HG03439 (cell line): ENCODE results near the gene SLC18A3.

ENCODE experiments used
- ATAC-seq: cut with Tn5 transposase; IDR thresholded peaks from one replicate; pipeline ENCODE4 v1.9.1; 2021; ENCODE audit warnings: mild to moderate bottlenecking, moderate library complexity; ENCODE audit not compliant: unreplicated experiment

The SLC18A3 gene

DNA sequence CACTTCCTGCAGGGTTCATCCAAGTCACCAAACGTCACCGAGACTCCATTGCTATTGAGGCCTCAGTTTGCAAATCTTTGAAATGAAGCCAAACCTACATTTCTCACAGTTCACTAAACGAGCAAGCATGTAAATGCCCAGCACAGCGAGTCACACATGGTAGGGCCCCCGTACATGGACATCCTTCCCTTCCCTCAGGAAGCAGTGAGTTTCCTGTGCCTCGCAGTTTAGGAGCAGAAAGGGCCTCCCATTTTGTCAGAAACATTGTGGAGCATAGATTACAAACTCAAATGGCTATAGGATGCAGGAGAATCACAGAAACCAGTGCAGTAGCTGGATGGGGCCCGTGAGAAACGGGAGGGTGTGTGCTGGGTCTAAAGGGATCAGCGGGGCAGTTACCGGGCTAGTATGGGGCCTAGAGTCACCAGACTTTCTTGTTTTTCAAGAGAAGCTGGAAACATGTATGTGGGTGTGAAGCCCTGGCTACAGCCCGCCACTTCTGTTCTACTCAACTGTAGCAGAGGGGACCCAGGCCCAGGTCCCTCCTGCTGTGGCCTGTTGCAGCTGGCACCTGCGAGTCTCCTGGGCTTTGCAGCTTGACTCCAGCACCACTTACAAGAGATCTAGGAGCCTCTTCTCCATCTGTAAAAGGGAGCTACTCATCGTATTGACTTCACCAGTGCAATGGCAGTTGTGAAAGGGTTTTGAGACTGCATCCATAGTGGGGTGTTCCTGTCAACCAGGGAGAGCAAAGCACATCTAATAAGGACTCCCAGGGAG, 14.2 kb upstream of the SLC18A3 start:
- no peak for ATAC-seq

DNA sequence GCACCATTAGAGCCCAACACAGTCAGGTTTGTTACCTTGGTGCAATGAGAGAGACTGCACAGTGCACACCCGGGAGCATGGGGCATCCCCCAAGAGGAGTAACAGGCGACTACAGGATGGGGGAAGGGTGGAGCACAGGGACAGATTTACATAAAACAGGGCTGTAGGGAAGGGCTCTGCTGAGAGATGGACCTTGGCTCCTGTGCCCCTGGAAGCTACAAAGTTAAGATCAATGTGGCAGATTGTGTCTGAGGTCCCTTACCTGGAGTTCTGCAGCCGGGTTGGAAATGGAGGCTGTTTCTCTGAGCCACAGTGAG, 13.7 kb upstream of the SLC18A3 start:
- ATAC-seq: no peak

DNA sequence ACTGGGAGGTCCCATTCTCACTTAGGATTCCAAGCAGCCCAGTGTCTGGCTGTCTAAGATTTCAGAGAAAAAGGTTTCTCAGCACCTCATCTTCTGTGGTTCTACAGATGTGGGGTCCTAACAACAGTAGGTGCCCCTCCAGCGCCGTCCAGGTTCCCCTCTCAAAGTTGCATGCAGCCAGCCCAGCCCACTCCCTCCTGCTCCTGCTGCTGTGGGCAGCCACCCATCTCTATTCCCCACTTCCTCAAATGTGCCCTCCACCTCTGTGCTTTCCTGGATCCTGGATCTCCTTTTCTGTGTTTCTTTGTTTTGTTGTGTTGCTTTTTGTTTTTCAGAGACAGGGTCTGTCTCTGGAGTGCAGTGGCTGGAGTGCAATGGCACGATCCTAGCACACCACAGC, 13.3 kb upstream of the SLC18A3 start:
- ATAC-seq: no peak

DNA sequence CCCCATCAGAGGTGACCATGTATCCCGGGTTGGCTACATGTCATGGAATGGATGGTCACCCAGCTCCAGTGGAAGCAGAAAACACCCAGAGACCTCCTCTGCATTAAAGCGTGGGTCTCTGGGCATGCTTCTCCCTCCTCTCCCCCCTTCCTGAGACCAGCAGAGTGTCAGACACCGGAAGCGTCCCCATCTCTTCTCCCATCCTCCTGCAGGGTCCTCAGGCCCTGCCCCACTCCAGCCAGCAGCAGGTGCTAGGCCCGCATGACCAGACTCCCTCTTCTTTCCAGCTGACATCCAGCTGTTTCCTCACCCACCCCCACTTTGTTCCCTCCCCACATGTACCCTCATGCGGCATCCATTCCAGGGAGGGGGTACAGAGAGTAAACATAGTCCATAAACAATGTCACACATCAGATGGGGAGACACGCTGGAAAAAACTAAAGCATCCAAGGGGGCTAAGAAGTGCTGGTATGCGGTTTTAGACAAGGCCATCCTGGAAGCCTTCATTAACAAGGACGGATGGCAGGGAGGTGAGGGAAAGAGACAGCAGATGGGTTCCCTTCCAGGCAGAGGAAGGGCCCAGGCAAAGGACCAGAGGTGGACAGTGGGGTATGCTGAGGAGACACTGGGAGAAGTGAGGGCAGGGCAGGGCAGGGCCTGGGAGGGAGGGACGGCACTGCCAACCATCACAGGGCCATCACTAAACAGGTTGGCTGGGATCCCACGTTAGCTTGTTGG, 12.5 kb upstream of the SLC18A3 start:
- no peak for ATAC-seq

DNA sequence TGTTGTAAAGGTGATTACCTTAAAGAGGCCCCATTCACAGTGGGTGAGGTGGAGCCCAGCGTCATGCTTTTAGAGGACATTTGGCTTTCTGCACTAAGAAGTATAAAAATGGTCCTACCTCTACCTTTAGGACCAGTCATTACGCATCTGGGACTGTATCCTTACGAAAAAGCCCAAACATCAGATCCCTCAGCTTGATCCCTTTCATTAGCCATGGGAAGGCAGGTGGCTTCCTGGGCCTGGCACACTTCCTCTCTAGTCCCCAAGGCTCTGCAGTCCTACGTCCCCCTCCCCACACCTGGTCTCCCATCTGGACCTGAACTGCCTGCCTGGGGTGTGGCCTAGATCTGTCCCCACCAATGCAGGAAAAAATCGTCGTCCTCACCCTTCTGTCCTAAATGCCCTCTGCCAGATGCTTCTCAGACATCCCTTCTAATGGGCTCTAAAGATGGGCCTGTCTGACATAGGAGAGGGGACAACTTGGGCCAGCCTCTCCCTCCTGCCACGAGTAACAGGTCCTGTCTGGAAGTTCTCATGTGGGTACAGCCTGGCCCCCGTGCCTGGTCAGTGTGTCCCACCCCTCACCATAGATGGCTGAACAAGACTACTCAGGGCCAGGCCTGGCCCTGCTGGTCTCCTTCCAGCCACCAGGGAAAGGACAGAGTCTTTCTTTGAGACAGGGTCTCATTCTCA, 11.8 kb upstream of the SLC18A3 start:
- ATAC-seq: no peak

DNA sequence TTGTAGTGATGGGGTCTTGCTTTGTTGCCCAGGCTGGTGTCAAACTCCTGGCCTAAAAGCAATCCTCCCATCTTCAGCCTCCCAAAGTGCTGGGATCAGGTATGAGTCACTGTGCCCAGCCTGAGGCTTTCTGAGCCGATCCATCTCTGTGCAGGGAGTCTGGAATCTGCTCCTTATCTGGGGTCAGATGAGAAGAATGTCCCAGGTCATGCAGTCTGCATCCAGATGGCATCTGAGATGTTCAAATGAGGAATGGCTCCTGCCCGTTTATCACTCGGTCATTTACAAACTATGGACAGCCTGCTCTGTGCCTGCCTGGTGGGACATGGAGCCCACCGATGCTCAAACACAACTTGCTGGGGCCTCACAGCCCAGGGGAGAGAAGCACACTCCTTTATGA, 11.1 kb upstream of the SLC18A3 start:
- no peak for ATAC-seq

DNA sequence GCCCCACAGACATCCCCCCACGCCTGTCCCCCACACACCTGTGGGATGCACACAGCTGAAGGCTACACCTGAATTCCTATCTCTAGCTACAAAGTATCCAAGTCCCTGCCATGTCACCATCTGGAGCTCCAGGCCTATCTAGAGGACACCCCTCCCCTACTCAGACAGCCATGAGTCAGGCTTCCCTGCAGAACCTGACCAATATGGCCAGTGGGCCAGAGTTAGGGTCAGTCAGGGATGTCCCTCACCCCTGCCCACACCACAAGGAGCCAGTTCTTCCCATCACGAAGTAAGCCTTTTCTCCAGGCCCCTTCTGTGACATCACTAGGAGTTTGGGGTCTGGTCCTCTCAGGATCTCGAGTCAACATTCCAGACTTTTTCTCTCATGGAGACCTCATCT, 10.6 kb upstream of the SLC18A3 start:
- ATAC-seq: no peak

DNA sequence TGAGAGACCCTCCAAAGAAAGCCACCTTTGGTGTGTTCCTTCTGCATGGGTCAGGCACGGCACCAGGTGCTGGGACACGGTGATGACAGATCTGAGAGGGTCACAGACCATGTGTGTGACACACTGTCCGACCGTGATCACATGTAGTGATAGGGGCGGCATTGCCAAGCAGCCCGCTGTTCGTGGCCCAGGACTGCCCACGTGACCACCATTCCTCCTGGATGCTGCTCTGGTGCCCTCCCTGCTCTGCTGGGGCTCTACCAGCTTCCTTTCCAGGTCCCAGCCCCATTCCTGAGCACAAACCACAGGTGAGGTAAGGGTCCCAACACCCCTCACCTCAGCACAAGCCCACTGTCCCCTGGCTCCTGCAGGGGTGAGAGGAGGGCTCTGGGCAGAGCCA, 10.1 kb upstream of the SLC18A3 start:
- ATAC-seq: no peak

DNA sequence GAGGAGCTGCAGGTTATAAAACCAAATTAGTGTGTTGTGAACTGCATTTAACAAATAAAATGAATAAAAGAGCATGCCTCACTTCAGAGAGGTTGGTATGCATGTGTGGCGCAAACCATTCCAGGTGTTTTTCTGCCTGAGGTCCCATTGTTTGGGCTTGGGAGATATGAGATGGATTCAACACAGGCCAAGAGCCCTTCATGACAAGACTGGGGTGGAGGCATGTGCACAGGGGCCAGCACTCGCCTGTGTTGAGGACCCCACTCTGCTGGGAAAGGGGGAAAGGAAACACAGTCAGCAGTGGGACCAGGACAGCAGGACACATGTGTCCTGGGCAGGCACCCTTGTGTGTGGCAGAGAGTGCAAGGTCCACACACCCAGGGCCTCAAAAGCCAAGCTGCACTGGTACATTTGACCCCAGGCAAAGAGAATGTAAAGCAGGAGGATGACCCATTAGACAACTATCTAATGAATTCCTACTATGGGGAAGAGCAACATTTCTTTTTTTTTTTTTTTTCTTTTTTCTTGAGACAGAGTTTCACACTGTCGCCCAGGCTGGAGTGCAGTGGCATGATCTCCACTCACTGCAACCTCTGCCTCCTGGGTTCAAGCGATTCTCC, 9.2 kb upstream of the SLC18A3 start:
- ATAC-seq: no peak

DNA sequence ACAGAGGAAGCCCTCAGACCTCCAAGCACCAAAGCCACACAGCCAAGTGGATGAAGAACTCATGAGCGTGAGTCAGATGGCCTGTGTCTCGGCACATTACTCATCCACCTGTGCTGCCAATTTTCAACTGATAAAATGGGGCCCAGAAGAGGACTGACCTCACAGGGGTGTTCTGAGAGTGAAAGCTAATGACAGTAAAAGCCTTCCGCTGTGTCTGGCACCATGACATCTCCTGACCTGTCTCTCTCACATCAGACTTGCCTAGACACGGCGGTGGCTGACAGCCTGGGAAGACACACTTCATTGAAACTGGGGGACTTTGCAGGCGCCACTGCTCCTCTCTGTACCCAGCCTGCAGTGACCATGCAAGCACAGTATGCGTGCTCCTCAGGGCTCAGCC, 8.3 kb upstream of the SLC18A3 start:
- ATAC-seq: no peak

DNA sequence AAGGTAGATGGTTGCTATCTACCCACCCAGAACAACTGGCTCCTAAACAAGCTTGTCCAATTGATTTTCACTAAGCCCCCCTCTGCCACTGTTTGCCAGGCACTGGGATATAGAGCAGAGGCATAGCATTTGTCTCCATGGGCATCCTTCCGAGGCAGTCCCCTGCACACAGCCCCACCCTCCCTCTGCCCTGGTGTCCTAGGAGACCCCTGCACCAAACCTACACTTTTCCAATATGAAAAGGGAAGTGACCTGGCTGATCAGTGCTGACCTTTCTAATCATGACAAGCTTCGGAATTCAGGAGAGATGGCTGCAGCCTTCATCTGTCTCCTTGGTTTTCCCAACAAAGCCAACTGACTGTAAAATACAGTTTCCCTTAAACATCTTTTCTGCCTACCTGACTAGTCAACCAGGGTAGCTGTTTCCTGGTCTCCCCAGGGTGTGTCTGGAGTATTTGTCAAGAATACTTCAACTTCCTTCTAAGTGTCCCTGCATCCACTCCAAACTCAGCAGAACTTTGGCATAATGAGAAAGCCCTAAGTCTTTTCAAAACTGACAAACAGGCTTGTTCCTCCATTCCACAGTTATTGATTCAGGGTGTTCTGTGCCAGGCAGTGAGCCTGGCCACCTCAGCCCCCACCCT, 7.6 kb upstream of the SLC18A3 start:
- ATAC-seq: no peak

DNA sequence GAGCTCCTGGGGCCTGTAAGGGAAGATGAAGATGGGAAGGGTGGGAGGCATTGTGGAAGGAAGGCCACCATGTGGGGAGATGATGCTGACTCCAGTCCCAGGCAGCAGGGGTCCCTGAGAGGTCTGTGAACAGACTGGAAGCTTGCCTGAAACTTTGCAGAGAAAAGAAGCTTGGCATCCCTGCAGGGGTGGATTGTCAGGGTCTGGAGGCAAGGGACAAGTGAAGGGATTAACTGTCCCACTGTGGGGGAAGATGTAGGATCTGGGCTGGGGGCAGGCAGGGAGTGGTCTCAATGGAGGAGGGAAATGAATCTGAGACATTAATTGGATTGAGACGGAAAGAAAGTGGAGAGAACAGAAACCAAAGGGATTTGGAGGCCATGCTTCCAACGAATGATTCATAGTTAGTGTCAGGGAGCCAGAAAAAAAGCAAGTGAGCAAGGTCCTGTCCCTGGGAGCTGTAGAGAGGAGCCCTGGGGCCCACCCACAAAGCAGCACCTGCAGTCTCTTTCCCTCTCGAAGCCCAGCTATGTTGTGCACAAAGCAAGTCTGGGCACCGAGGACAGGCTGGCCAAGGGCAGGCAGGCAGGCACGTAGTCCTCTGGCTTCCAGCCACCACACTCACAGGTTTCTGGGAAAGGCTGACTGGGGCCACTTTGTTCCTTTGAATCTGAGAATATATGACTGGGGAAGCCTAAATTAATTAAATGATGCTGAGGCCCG, 4.7 kb upstream of the SLC18A3 start:
- ATAC-seq: no peak

DNA sequence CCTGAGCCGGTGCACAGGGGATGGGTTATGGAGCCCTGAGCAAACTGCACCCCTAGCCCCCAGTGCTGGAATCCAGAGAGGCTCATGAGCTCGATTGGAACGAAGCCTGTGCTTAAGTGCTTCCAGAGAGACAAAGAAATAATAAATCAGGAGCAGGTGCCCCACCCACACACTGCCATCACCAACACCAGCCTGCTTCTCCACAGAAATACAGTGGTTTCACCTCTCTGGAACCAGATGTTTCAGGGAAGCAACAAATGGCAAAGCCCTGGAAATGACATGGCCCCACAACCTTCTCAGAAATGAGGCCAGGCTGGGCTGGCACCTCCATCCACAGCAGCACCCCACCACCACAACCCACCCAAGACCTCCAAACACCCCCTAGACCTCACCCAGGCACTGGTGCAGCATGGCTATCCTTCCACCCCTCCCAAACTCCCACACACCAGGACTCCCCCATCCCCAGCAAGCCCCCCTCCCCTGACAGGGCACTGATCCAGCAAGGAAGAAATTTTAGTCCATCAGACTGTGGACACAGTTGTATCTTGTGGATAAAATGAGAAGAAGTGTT, 4.1 kb upstream of the SLC18A3 start:
- ATAC-seq: no peak

DNA sequence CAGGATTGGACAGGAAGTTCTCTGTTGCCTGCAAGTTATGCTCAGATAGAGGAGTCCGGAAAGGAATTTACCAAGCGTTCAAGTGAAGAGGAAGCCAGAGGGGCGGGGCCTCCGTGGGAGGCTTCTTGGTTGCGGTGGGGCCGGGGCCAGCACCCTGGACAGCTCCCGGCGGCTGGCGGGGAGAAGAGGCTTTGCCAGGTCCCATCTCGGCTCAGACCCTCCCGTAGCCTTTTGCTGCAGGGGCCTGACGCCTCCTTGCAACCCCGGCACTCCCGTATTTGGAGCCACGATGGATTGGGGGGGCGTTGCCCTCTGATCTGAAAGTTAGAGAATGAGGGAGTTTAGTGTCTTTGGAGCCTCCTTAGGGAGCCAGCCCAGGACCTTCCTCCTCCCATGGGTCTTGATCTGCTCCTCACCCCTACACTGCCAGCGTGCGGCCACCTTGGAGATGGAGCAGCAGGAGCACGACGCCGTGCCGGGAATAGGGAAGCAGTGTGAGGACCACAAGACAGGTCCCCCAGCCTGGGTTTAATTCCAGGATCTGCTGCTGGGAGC, 3.1 kb upstream of the SLC18A3 start:
- ATAC-seq: peak; percentile 61

DNA sequence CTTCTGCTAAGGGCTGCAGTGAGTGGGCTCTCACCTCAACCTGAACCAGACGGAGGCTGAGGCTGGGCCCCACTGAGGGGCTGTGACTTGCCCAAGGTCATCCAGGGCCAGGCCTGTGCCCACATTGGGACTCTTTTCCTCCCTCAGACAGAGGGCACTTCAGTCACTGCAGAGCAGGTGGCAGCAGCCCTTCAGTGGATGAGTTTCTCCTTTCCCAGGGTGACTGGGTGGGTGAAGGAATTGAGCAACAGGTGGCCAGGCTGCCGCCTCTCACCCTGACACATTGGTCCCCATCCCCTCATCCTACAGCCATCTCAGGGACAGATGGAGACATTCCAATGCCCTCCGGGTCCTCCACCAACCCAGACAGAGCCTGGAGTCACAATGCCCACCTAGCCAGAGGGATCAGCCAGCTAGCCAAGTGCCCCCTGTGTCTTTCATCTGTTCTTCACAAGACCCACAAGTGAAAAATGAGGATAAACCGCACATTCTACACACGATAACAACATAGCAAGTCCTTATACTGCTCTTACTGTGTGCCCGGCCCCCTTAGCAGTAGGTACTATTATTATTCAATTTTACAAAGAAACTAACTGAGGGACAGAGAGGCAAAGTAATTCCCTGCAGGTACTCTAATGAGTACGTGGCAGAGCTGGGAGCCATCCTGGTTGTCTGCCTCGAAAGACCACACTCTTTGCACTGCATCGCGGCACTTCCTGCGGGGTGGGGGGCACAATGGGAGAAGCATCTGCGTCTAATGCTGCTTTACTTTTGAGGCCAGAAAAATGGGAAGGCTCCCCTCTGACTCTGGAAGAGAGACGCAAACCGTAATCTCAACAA, 1.7 kb upstream of the SLC18A3 start:
- ATAC-seq: no peak

DNA sequence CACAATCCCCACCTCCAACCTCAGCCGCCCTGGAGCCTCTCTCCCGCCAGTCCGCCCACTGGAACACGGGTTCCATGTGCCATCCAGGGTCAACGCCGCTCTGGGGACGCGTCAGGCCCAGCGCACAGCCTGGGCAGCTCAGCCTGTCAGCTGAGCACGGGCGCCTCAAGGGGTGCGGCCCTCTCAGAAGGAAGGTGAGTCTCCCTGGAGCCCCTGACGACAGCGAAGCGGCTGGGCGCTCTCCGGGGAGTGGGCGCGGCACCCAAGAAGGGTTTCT, 1.2 kb upstream of the SLC18A3 start:
- ATAC-seq: no peak

DNA sequence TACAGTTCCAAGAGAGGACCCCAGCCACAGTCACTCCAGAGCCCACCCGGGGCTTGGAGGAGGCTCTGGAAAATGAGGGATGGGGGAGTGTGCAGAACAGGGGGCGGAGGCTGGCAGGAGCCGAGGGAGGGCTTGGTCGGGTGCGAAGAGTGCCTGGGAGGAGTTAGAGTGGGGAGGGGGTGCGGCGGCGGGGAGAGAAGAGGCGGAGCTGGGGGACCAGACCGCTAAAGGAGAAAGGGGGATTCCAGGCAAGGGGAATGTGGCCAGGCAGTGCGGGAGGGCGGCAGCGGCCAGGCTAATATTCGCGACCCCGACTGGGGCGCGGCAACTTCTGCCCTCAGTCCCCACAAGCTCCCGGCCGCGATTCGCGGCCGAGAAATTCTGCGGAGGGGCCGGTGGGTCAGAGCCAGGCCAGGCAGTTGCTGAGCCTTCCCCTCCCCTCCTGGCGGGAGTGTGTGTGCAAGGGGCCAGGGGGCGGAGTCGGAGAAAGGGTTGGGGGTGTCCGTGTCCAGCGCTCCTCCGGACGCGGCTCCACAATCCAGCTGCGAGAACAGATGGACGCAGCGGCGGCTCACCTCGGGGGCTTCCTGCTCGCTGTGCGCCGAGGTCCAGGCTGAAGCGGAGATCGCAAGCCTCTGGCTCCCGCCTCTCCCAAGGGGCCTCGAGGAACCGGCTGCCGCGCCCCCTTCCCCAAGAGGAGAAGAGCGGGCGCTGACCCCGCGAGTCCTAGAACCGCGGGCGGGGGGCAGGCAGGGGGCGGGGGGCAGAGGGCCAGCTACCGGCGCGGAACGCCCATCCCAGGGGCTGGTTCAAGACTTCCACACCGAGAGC, 612 bp upstream of the SLC18A3 start:
- no peak for ATAC-seq

DNA sequence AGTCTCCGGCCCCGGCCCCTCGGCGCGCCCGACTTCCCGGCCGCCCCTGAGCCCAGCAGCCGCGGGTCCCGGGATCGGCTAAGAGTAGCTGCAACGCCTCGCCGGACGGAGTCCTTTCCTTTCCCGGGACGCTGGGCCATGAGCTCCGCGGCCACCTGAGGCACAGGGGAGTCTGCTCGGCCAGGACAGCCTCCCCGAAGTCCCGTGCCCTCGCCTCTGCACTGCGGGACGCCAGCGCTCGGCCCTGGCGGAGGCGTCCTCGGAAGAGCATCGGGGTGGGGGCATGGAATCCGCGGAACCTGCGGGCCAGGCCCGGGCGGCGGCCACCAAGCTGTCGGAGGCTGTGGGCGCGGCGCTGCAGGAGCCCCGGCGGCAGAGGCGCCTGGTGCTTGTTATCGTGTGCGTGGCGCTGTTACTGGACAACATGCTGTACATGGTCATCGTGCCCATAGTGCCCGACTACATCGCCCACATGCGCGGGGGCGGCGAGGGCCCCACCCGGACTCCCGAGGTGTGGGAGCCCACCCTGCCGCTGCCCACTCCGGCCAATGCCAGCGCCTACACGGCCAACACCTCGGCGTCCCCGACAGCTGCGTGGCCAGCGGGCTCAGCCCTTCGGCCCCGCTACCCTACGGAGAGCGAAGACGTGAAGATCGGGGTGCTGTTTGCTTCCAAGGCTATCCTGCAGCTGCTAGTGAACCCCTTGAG, 502 bp downstream of the SLC18A3 start:
- ATAC-seq: no peak
